ENCODE data around the gene NHSL1.

The NHSL1 gene

DNA sequence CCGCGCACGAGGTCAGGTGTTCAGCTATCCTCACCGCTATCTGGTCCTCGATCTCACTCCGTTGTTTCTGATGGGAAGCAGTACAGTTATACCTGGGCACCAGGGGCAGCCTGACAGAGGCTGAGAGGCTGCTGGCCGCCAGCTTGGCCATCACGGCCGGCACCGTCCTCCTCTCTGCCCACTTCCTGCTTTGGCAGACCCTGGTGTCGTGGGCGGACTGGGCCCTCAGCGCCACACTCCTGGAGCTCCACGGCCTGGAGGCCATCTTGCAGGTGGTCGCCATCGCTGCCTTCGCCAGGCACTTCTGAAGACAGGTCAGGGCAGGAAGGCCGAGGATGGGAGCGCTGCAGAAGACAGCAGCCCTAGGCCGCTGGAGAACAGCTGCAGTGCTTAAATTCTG lies 35.2 kb downstream of the NHSL1 start (continued):
- TF ChIP-seq, protein P1, sequence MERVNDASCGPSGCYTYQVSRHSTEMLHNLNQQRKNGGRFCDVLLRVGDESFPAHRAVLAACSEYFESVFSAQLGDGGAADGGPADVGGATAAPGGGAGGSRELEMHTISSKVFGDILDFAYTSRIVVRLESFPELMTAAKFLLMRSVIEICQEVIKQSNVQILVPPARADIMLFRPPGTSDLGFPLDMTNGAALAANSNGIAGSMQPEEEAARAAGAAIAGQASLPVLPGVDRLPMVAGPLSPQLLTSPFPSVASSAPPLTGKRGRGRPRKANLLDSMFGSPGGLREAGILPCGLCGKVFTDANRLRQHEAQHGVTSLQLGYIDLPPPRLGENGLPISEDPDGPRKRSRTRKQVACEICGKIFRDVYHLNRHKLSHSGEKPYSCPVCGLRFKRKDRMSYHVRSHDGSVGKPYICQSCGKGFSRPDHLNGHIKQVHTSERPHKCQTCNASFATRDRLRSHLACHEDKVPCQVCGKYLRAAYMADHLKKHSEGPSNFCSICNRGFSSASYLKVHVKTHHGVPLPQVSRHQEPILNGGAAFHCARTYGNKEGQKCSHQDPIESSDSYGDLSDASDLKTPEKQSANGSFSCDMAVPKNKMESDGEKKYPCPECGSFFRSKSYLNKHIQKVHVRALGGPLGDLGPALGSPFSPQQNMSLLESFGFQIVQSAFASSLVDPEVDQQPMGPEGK (CRISPR knock-in tag; IDR thresholded peaks at IDR 0.05; ENCODE audit: borderline replicate concordance): no peak
- TF ChIP-seq, protein P2, sequence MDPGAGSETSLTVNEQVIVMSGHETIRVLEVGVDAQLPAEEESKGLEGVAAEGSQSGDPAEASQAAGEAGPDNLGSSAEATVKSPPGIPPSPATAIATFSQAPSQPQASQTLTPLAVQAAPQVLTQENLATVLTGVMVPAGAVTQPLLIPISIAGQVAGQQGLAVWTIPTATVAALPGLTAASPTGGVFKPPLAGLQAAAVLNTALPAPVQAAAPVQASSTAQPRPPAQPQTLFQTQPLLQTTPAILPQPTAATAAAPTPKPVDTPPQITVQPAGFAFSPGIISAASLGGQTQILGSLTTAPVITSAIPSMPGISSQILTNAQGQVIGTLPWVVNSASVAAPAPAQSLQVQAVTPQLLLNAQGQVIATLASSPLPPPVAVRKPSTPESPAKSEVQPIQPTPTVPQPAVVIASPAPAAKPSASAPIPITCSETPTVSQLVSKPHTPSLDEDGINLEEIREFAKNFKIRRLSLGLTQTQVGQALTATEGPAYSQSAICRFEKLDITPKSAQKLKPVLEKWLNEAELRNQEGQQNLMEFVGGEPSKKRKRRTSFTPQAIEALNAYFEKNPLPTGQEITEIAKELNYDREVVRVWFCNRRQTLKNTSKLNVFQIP (CRISPR knock-in tag; IDR thresholded peaks at IDR 0.05; ENCODE audit: borderline replicate concordance, low read depth): no peak
- TF ChIP-seq ISL1 (CRISPR knock-in tag; IDR thresholded peaks at IDR 0.05): no peak
- TF ChIP-seq CSDC2 (CRISPR knock-in tag; IDR thresholded peaks at IDR 0.05): no peak
- TF ChIP-seq ESRRG (CRISPR knock-in tag; IDR thresholded peaks at IDR 0.05): no peak
- TF ChIP-seq TOX (CRISPR knock-in tag; IDR thresholded peaks at IDR 0.05; ENCODE audit: borderline replicate concordance): no peak
- TF ChIP-seq ZNF8 (CRISPR knock-in tag; IDR thresholded peaks at IDR 0.05): no peak
- TF ChIP-seq ZNF70 (CRISPR knock-in tag; IDR thresholded peaks at IDR 0.05): no peak
- no peak for TF ChIP-seq ZFP3 (CRISPR knock-in tag; IDR thresholded peaks at IDR 0.05)
- no peak for TF ChIP-seq RARB (CRISPR knock-in tag; IDR thresholded peaks at IDR 0.05)
- no peak for TF ChIP-seq GLIS3 (CRISPR knock-in tag; IDR thresholded peaks at IDR 0.05)
- TF ChIP-seq ZFP30 (CRISPR knock-in tag; IDR thresholded peaks at IDR 0.05): no peak
- TF ChIP-seq ZC3H10 (CRISPR knock-in tag; IDR thresholded peaks at IDR 0.05): no peak
- no peak for TF ChIP-seq SNAI2 (CRISPR knock-in tag; IDR thresholded peaks at IDR 0.05)

GRCh38 chr6:138461647-138462046 lies 37.6 kb downstream of the NHSL1 start:
- TF ChIP-seq SNAI2 (CRISPR knock-in tag; IDR thresholded peaks at IDR 0.05): no peak
- no peak for TF ChIP-seq BACH2 (CRISPR knock-in tag; IDR thresholded peaks at IDR 0.05; ENCODE audit: borderline replicate concordance)
- TF ChIP-seq TOX (CRISPR knock-in tag; IDR thresholded peaks at IDR 0.05; ENCODE audit: borderline replicate concordance): no peak
- no peak for TF ChIP-seq ZNF8 (CRISPR knock-in tag; IDR thresholded peaks at IDR 0.05)
- TF ChIP-seq ZC3H10 (CRISPR knock-in tag; IDR thresholded peaks at IDR 0.05): no peak
- no peak for TF ChIP-seq PPARA (CRISPR knock-in tag; IDR thresholded peaks at IDR 0.05; ENCODE audit: borderline replicate concordance)
- no peak for TF ChIP-seq CSDC2 (CRISPR knock-in tag; IDR thresholded peaks at IDR 0.05)
- TF ChIP-seq, protein P1 (CRISPR knock-in tag; IDR thresholded peaks at IDR 0.05; ENCODE audit: borderline replicate concordance): no peak
- no peak for TF ChIP-seq ZFP30 (CRISPR knock-in tag; IDR thresholded peaks at IDR 0.05)
- no peak for TF ChIP-seq GLIS3 (CRISPR knock-in tag; IDR thresholded peaks at IDR 0.05)
- no peak for TF ChIP-seq ISL1 (CRISPR knock-in tag; IDR thresholded peaks at IDR 0.05)
- TF ChIP-seq TCF4 (CRISPR knock-in tag; IDR thresholded peaks at IDR 0.05; ENCODE audit: borderline replicate concordance): no peak
- ATAC-seq: no peak

DNA sequence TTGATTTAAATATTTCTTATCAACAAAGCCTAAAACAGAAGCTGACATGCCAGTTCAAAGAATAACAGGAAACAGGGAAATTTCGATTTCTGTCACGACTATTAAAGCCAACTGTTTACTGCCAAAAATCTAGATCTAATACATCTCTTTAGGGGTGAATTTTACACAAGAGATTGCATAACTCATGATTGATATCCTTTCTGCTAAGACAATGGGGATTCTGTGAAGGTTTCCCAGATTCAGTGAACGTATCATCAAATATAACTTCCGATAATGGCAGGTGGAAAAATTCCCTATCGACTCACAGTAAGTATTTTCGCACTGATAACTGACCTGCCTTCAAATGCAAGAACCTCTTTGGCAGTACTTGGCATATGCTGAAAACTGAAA lies 42.9 kb downstream of the NHSL1 start:
- TF ChIP-seq, protein P1 (CRISPR knock-in tag; IDR thresholded peaks at IDR 0.05; ENCODE audit: borderline replicate concordance): no peak
- TF ChIP-seq TOX (CRISPR knock-in tag; IDR thresholded peaks at IDR 0.05; ENCODE audit: borderline replicate concordance) (no peak), ZNF70 (CRISPR knock-in tag; IDR thresholded peaks at IDR 0.05) (no peak), TCF4 (CRISPR knock-in tag; IDR thresholded peaks at IDR 0.05; ENCODE audit: borderline replicate concordance) (no peak), CSRNP3 (CRISPR knock-in tag; IDR thresholded peaks at IDR 0.05) (no peak), ZC3H10 (CRISPR knock-in tag; IDR thresholded peaks at IDR 0.05) (no peak), GLIS3 (CRISPR knock-in tag; IDR thresholded peaks at IDR 0.05) (no peak), ZFP3 (CRISPR knock-in tag; IDR thresholded peaks at IDR 0.05) (no peak), CSDC2 (CRISPR knock-in tag; IDR thresholded peaks at IDR 0.05) (no peak), BACH2 (CRISPR knock-in tag; IDR thresholded peaks at IDR 0.05; ENCODE audit: borderline replicate concordance) (no peak), SNAI2 (CRISPR knock-in tag; IDR thresholded peaks at IDR 0.05) (no peak), PPARA (CRISPR knock-in tag; IDR thresholded peaks at IDR 0.05; ENCODE audit: borderline replicate concordance) (no peak), OSR1 (CRISPR knock-in tag; IDR thresholded peaks at IDR 0.05) (no peak), ARNTL (CRISPR knock-in tag; IDR thresholded peaks at IDR 0.05; ENCODE audit: borderline replicate concordance, low read depth) (no peak), ISL1 (CRISPR knock-in tag; IDR thresholded peaks at IDR 0.05) (no peak), ESRRG (CRISPR knock-in tag; IDR thresholded peaks at IDR 0.05) (no peak), RARB (CRISPR knock-in tag; IDR thresholded peaks at IDR 0.05) (no peak)
- TF ChIP-seq, protein P3, sequence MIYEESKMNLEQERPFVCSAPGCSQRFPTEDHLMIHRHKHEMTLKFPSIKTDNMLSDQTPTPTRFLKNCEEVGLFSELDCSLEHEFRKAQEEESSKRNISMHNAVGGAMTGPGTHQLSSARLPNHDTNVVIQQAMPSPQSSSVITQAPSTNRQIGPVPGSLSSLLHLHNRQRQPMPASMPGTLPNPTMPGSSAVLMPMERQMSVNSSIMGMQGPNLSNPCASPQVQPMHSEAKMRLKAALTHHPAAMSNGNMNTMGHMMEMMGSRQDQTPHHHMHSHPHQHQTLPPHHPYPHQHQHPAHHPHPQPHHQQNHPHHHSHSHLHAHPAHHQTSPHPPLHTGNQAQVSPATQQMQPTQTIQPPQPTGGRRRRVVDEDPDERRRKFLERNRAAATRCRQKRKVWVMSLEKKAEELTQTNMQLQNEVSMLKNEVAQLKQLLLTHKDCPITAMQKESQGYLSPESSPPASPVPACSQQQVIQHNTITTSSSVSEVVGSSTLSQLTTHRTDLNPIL (CRISPR knock-in tag; IDR thresholded peaks at IDR 0.05; ENCODE audit: low read depth): no peak
- TF ChIP-seq, protein P4, sequence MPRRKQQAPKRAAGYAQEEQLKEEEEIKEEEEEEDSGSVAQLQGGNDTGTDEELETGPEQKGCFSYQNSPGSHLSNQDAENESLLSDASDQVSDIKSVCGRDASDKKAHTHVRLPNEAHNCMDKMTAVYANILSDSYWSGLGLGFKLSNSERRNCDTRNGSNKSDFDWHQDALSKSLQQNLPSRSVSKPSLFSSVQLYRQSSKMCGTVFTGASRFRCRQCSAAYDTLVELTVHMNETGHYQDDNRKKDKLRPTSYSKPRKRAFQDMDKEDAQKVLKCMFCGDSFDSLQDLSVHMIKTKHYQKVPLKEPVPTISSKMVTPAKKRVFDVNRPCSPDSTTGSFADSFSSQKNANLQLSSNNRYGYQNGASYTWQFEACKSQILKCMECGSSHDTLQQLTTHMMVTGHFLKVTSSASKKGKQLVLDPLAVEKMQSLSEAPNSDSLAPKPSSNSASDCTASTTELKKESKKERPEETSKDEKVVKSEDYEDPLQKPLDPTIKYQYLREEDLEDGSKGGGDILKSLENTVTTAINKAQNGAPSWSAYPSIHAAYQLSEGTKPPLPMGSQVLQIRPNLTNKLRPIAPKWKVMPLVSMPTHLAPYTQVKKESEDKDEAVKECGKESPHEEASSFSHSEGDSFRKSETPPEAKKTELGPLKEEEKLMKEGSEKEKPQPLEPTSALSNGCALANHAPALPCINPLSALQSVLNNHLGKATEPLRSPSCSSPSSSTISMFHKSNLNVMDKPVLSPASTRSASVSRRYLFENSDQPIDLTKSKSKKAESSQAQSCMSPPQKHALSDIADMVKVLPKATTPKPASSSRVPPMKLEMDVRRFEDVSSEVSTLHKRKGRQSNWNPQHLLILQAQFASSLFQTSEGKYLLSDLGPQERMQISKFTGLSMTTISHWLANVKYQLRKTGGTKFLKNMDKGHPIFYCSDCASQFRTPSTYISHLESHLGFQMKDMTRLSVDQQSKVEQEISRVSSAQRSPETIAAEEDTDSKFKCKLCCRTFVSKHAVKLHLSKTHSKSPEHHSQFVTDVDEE (CRISPR knock-in tag; IDR thresholded peaks at IDR 0.05): no peak
- no peak for ATAC-seq

All from SK-N-SH treated with all-trans-retinoic acid at 6 μM for 48 hours (cell line).